Fibroblast of skin of back (primary cell): ENCODE measurements around the gene MAD1L1.

ENCODE experiments used
- DNase-seq: peaks from one replicate; pipeline ENCODE4 v3.0.0-alpha.2; 2013

Gene MAD1L1

GRCh38 chr7:2217206-2217605, 15.5 kb downstream of the MAD1L1 start:
- DNase-seq, result no peak

GRCh38 chr7:2215851-2216250, 16.9 kb downstream of the MAD1L1 start:
- no peak for DNase-seq

- no peak for DNase-seq
These were observed 18.1 kb downstream of the MAD1L1 start for GRCh38 chr7:2214636-2215035.

GRCh38 chr7:2213551-2214215, 19.1 kb downstream of the MAD1L1 start:
- DNase-seq, result no peak

- no peak for DNase-seq
These were observed 19.8 kb downstream of the MAD1L1 start for GRCh38 chr7:2212906-2213305.

GRCh38 chr7:2211926-2212325, 20.8 kb downstream of the MAD1L1 start:
- no peak for DNase-seq

GRCh38 chr7:2211259-2211880, 21.4 kb downstream of the MAD1L1 start:
- DNase-seq, result no peak

- no peak for DNase-seq
These were observed 22.0 kb downstream of the MAD1L1 start for GRCh38 chr7:2210551-2211258.

- no peak for DNase-seq
These were observed 22.8 kb downstream of the MAD1L1 start for GRCh38 chr7:2209961-2210323.

GRCh38 chr7:2209146-2209960, 23.4 kb downstream of the MAD1L1 start:
- peak; percentile 72 for DNase-seq

GRCh38 chr7:2208712-2209111, 24.0 kb downstream of the MAD1L1 start:
- no peak for DNase-seq

- peak; percentile 41 for DNase-seq
These were observed 27.5 kb downstream of the MAD1L1 start for GRCh38 chr7:2205036-2205780.

- DNase-seq, result no peak
These were observed 28.3 kb downstream of the MAD1L1 start for GRCh38 chr7:2204446-2204845.

GRCh38 chr7:2203766-2204300, 28.9 kb downstream of the MAD1L1 start:
- peak; percentile 27 for DNase-seq

GRCh38 chr7:2202901-2203765, 29.6 kb downstream of the MAD1L1 start:
- no peak for DNase-seq

GRCh38 chr7:2202361-2202761, 30.4 kb downstream of the MAD1L1 start:
- DNase-seq, result no peak

- DNase-seq, result no peak
These were observed 30.9 kb downstream of the MAD1L1 start for GRCh38 chr7:2201686-2202360.

- no peak for DNase-seq
These were observed 31.6 kb downstream of the MAD1L1 start for GRCh38 chr7:2201128-2201527.

- DNase-seq, result no peak
These were observed 32.2 kb downstream of the MAD1L1 start for GRCh38 chr7:2200584-2200980.

GRCh38 chr7:2199956-2200583, 32.7 kb downstream of the MAD1L1 start:
- DNase-seq, result no peak
